Sigmoid colon (tissue), 7 donors: ENCODE results near the gene HMGCL. TPM values are rescaled to one million over a fixed set of nuclear protein-coding genes. Genes with fewer than 3 reads are reported as not detected.

Experiments used
- DNase-seq: peaks from one replicate; pipeline ENCODE4 v3.0.0-alpha.2; 2019
- H3K27ac ChIP-seq, 4 donors: fragments of 200-600 bp; sonication (generic); one replicate each; pipeline ENCODE4 v1.5.1; 2016 to 2019; ENCODE audit warnings: mild to moderate bottlenecking in 1 of 4
- H3K27me3 ChIP-seq, 3 donors: fragments of 200-600 bp; sonication (generic); one replicate each; pipeline ENCODE4 v1.5.1; 2019; ENCODE audit warnings: mild to moderate bottlenecking in 1 of 3
- H3K36me3 ChIP-seq, 4 donors: fragments of 200-600 bp; sonication (generic); one replicate each; pipeline ENCODE4 v1.5.1; 2016 to 2019
- H3K4me1 ChIP-seq, 4 donors: fragments of 200-600 bp; sonication (generic); one replicate each; pipeline ENCODE4 v1.5.1; 2017 to 2019
- H3K4me3 ChIP-seq, 4 donors: fragments of 200-600 bp; sonication (generic); one replicate each; pipeline ENCODE4 v1.5.1; 2017 to 2019; ENCODE audit warnings: mild to moderate bottlenecking in 2 of 4, moderate library complexity in 1 of 4
- H3K9me3 ChIP-seq, 4 donors: fragments of 200-600 bp in 3 of 4; sonication (generic) in 3 of 4; one replicate each; pipeline versions ENCODE4 v1.5.1 to v1.6.1; 2013 to 2019
- CTCF ChIP-seq, 4 experiments: fragments of 450-650 bp in 3 of 4; fragments of 200-600 bp in 1 of 4; IDR thresholded peaks; one replicate each; pipeline ENCODE4 v1.5.1; 2016 to 2019; ENCODE audit warnings: antibody characterized with exemption in 4 of 4, mild to moderate bottlenecking in 3 of 4, moderate library complexity in 2 of 4
- EP300 ChIP-seq, 4 donors: sonication (generic); formaldehyde crosslinking; IDR thresholded peaks; one replicate each; pipeline ENCODE4 v1.6.1; 2017; ENCODE audit warnings: antibody characterized with exemption in 4 of 4
- POLR2A ChIP-seq, 2 donors: fragments of 450-650 bp; IDR thresholded peaks; one replicate each; pipeline ENCODE4 v1.6.1; 2016; ENCODE audit warnings: antibody characterized with exemption in 2 of 2, mild to moderate bottlenecking in 2 of 2, moderate library complexity in 2 of 2
- POLR2AphosphoS5 ChIP-seq, 4 donors: sonication (generic); formaldehyde crosslinking; IDR thresholded peaks; one replicate each; pipeline ENCODE4 v1.6.1; 2017; ENCODE audit warnings: antibody characterized with exemption in 4 of 4
- WGBS, 2 donors: extraction: QIAGEN DNeasy Blood & Tissue Kit; methylation state at CpG; one replicate each; pipeline ENCODE4 v1.1.7; 2013; 5-methylcytosine and 5-hydroxymethylcytosine counted together
- intact Hi-C: fragments of 100-400 bp; cut with DNase I; formaldehyde crosslinking; loops from one replicate; pipeline ENCODE4 v1.15.1; 2023
- polyA plus RNA-seq, 3 donors: library from polyadenylated mRNA; stranded (reverse); fragments of 200-250 nt; gene quantifications; one replicate each; pipeline ENCODE4 v1.2.3, GENCODE V29; 2013
- total RNA-seq, 4 donors: library from RNA; depleted of rRNA; stranded (reverse); fragments of >200 nt; gene quantifications; one replicate each; pipeline ENCODE4 v1.1.0, GENCODE V29; 2016
- donor health status: healthy with polysubstance abuse.
- donor health status: Bipolar disorder and iron deficiency.
- donor health status: healthy.

Gene HMGCL
- total and polyA plus RNA-seq, 7 donors, result 24.8 to 156 (median 47.4) TPM

- intact Hi-C loops, result no loop called here
- no peak overlapping the region for H3K27ac ChIP-seq
- no peak overlapping the region for H3K4me3 ChIP-seq
- H3K4me1 ChIP-seq, result no peaks in the 10 kb centered on the region
- 66 to 81% methylated on average over 3 of the region's 3 CpGs for WGBS, 2 donors
- H3K27me3 ChIP-seq, result no peaks in the 10 kb centered on the region
- TF ChIP-seq EP300 (IDR thresholded peaks at IDR 0.05) (no peak), CTCF (IDR thresholded peaks at IDR 0.05) (no peak), POLR2A (IDR thresholded peaks at IDR 0.05) (no peak), POLR2AphosphoS5 (IDR thresholded peaks at IDR 0.05) (no peak)
- H3K36me3 ChIP-seq, result peaks cover 21 to 71% (median 48%) of the 10 kb centered on the region in 4 donors
- H3K9me3 ChIP-seq, result no peaks in the 10 kb centered on the region
- no peak for DNase-seq
Measured at GRCh38 chr1:23817633-23818032, 7.6 kb downstream of the HMGCL start.

DNA sequence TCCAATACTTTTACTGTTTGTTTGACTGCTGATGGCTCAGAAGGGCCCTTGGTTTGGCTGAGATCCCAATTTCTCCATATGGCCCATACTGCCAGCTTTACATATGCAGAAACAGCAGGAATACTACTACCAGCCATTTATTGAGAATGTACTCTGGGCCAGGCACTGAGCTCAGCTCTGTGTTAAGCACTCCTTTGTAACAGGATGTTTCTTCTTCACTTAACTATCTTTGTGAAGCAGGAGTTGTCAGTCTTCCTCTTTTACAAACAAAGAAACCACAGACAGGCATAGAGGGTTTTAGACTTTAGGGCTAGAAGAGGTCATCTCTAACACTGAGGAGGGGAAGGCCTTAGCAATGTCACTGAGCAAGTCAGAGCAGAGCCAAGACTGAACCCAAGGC is 8.3 kb downstream of the HMGCL start:
- H3K36me3 ChIP-seq, result peaks cover 21 to 79% (median 55%) of the 10 kb centered on the region in 4 donors
- no peaks in the 10 kb centered on the region for H3K9me3 ChIP-seq
- H3K27me3 ChIP-seq, result no peaks in the 10 kb centered on the region
- H3K4me3 ChIP-seq, result no peak overlapping the region
- intact Hi-C loops, result no loop called here
- H3K4me1 ChIP-seq, result no peaks in the 10 kb centered on the region
- no peak for DNase-seq
- H3K27ac ChIP-seq, result no peak overlapping the region
- no peak for TF ChIP-seq EP300 (IDR thresholded peaks at IDR 0.05)
- no peak for TF ChIP-seq POLR2AphosphoS5 (IDR thresholded peaks at IDR 0.05)
- no peak for TF ChIP-seq CTCF (IDR thresholded peaks at IDR 0.05)
- no peak for TF ChIP-seq POLR2A (IDR thresholded peaks at IDR 0.05)

GRCh38 chr1:23816361-23816760 is 8.9 kb downstream of the HMGCL start:
- no peak overlapping the region for H3K4me3 ChIP-seq
- WGBS, 2 donors, result 94 to 98% methylated on average over 3 of the region's 3 CpGs
- peaks cover 21 to 80% (median 57%) of the 10 kb centered on the region in 4 donors for H3K36me3 ChIP-seq

GRCh38 chr1:23814016-23814415 is 11.2 kb downstream of the HMGCL start:
- Histone ChIP-seq H3K27me3 (no peaks in the 10 kb centered on the region), H3K9me3 (no peaks in the 10 kb centered on the region), H3K27ac (no peak overlapping the region), H3K36me3 (peaks cover 21 to 67% (median 52%) of the 10 kb centered on the region in 4 donors), H3K4me1 (peaks cover 0 to 6% (median 2%) of the 10 kb centered on the region in 4 donors), H3K4me3 (no peak overlapping the region)
- TF ChIP-seq POLR2A (IDR thresholded peaks at IDR 0.05), result no peak
- TF ChIP-seq EP300 (IDR thresholded peaks at IDR 0.05), result no peak
- TF ChIP-seq CTCF (IDR thresholded peaks at IDR 0.05), result no peak
- TF ChIP-seq POLR2AphosphoS5 (IDR thresholded peaks at IDR 0.05), result no peak
- no peak for DNase-seq
- intact Hi-C loops, result loop anchor here (5.0 kb wide), 1 partner anchor 103 kb away; no protein-coding TSS in a partner anchor
- WGBS, 2 donors, result 96 to 98% methylated on average over 4 of the region's 4 CpGs

More at GRCh38 chr1:23816361-23816760, 8.9 kb downstream of the HMGCL start:
- no peak overlapping the region for H3K27ac ChIP-seq
- H3K4me1 ChIP-seq, result no peaks in the 10 kb centered on the region
- no peak for DNase-seq
- intact Hi-C loops, result no loop called here
- no peak for TF ChIP-seq POLR2A (IDR thresholded peaks at IDR 0.05)
- TF ChIP-seq POLR2AphosphoS5 (IDR thresholded peaks at IDR 0.05), result no peak
- no peak for TF ChIP-seq EP300 (IDR thresholded peaks at IDR 0.05)
- H3K9me3 ChIP-seq, result no peaks in the 10 kb centered on the region
- no peaks in the 10 kb centered on the region for H3K27me3 ChIP-seq

DNA sequence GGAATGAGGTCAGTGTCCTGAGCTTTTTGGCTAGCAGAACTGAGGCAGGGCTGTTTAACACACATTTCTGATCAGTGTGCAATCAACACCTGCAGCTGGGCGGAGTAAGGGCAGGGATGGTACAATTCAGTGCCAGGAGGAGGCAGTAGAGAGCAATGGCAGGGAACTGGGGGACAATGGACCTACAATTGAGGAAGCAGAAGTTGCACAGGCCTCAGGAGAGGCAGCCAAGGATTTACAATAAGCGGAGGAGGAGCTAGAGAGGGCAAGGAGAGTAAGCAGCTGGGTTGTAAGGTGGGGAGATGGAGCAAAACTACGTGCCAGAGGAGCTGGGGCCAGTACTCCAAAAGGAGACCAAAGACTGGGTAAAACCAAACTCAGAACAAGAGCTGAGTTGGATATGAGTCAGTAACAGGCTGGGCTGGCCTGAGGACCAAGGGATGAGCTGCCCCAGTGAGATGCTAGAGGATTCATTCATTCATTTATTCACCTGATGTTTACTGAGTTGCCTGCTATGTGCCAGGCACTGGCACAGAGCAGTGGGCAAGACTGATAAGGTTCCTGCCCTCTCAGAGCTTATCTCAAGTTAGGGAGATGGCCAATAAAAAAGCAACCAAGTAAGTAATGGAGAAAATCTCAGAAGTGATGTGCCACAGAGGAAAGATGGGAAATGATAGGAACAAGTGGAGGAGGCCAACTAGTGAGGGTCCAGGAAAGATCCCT is 14.2 kb downstream of the HMGCL start:
- peaks cover 2 to 57% (median 40%) of the 10 kb centered on the region in 4 donors for H3K36me3 ChIP-seq
- TF ChIP-seq EP300 (IDR thresholded peaks at IDR 0.05) (no peak), POLR2AphosphoS5 (IDR thresholded peaks at IDR 0.05) (no peak), CTCF (IDR thresholded peaks at IDR 0.05) (peak; percentile 8 to 64 (median 34)), POLR2A (IDR thresholded peaks at IDR 0.05) (no peak)
- no peak for DNase-seq
- H3K27ac ChIP-seq, result no peak overlapping the region
- no peaks in the 10 kb centered on the region for H3K9me3 ChIP-seq
- no peaks in the 10 kb centered on the region for H3K27me3 ChIP-seq
- peaks cover 0 to 6% (median 2%) of the 10 kb centered on the region in 4 donors for H3K4me1 ChIP-seq
- no peak overlapping the region for H3K4me3 ChIP-seq
- intact Hi-C loops, result loop anchor here (5.0 kb wide), 1 partner anchor 106 kb away; no protein-coding TSS in a partner anchor
- WGBS, 2 donors, result 15 to 33% methylated on average over 3 of the region's 3 CpGs
